PC-9 (cell line): ENCODE measurements around the gene C13orf46. TPM values are rescaled to one million over a fixed set of nuclear protein-coding genes. Genes with fewer than 3 reads are reported as not detected.

Experiments
- BruUV-seq: library from RNA; stranded (reverse); fragments of 400-500 nt; replicated peaks from 2 replicates; lab custom pipeline; 2021; lab: Mats Ljungman, UMichigan
- CTCF ChIA-PET: fragments of 300-600 bp; sonication (Branson Sonifier 250); formaldehyde crosslinking; loops from one replicate; lab custom pipeline; 2022; ENCODE audit warnings: antibody characterized with exemption; lab: Charles Lee
- POLR2A ChIA-PET: fragments of 300-600 bp; sonication (Branson Sonifier 250); formaldehyde crosslinking; loops from one replicate; lab custom pipeline; 2022; ENCODE audit warnings: antibody characterized with exemption; ENCODE audit not compliant: unreplicated experiment; lab: Charles Lee
- DNase-seq, 2 experiments: peaks; one replicate each; pipeline versions ENCODE4 v3.0.0 to v3.0.0-alpha.2; 2015 to 2022; ENCODE audit warnings: mixed read lengths in 1 of 2
- H2AFZ ChIP-seq: fragments of 200-600 bp; sonication (generic); 2 replicates; pipeline ENCODE4 v1.8.1; 2017; ENCODE audit warnings: antibody characterized with exemption
- H3F3A ChIP-seq: fragments of 200-600 bp; sonication (generic); 2 replicates; pipeline ENCODE4 v1.8.1; 2017; ENCODE audit warnings: antibody characterized with exemption, mild to moderate bottlenecking, low read depth; ENCODE audit not compliant: insufficient read depth
- H3K27ac ChIP-seq: fragments of 200-600 bp; sonication (generic); 2 replicates; pipeline ENCODE4 v1.6.1; 2016; ENCODE audit warnings: mixed run types
- H3K27me3 ChIP-seq: fragments of 200-600 bp; sonication (generic); 2 replicates; pipeline ENCODE4 v1.6.1; 2016; ENCODE audit warnings: low read depth, mixed run types; ENCODE audit not compliant: insufficient read depth
- H3K36me3 ChIP-seq: fragments of 200-600 bp; sonication (generic); 2 replicates; pipeline ENCODE4 v1.6.1; 2016; ENCODE audit warnings: low read depth, mixed run types
- H3K4me1 ChIP-seq: fragments of 200-600 bp; sonication (generic); replicated peaks from 2 replicates; pipeline ENCODE4 v1.6.1; 2016; ENCODE audit warnings: mixed run types; ENCODE audit not compliant: insufficient read depth
- H3K4me2 ChIP-seq: fragments of 200-600 bp; sonication (generic); 2 replicates; pipeline ENCODE4 v1.6.1; 2017; ENCODE audit warnings: mixed run types
- H3K4me3 ChIP-seq: fragments of 200-600 bp; sonication (generic); 2 replicates; pipeline ENCODE4 v1.6.1; 2016; ENCODE audit warnings: mixed run types
- H3K79me2 ChIP-seq: fragments of 200-600 bp; sonication (generic); 2 replicates; pipeline ENCODE4 v1.6.1; 2017; ENCODE audit warnings: low read depth, mixed run types
- H3K9me2 ChIP-seq: fragments of 200-600 bp; sonication (generic); 2 replicates; pipeline ENCODE4 v1.8.1; 2017; ENCODE audit warnings: mild to moderate bottlenecking; ENCODE audit not compliant: insufficient read depth
- H3K9me3 ChIP-seq: fragments of 200-600 bp; sonication (generic); 2 replicates; pipeline ENCODE4 v1.8.1; 2016; ENCODE audit warnings: low read depth; ENCODE audit not compliant: insufficient read depth
- H4K20me1 ChIP-seq: fragments of 200-600 bp; sonication (generic); 2 replicates; pipeline ENCODE4 v1.8.1; 2017; ENCODE audit not compliant: insufficient read depth
- CTCF ChIP-seq: fragments of 200-600 bp; sonication (generic); conservative IDR thresholded peaks from 2 replicates; pipeline ENCODE4 v1.6.1; 2017; ENCODE audit warnings: mixed run types, antibody characterized with exemption, mild to moderate bottlenecking, moderate library complexity
- EZH2 ChIP-seq: fragments of 200-600 bp; sonication (generic); IDR thresholded peaks from 2 replicates; pipeline ENCODE4 v1.8.0; 2017; ENCODE audit warnings: antibody characterized with exemption, low read depth
- intact Hi-C: fragments of 100-400 bp; cut with micrococcal nuclease; formaldehyde crosslinking; loops from one replicate; pipeline ENCODE4 v1.10.0; 2022; ENCODE audit not compliant: unreplicated experiment
- total RNA-seq: library from RNA; stranded (reverse); gene quantifications from 2 replicates; pipeline ENCODE4 v1.2.3, GENCODE V29; 2021

The C13orf46 gene
- total RNA-seq, 1 experiment from 2014 or later = 1.5 TPM

GRCh38 chr13:113962975-113963374 is 10.9 kb downstream of the C13orf46 start:
- Histone ChIP-seq H3K4me1 (no peaks in the 10 kb centered on the region), H3K4me3 (no peak overlapping the region), H3F3A (0 out of 2 replicates have a peak, but pooled peaks cover 4% of the 10 kb centered on the region), H3K9me3 (peaks cover 16% of the 10 kb centered on the region; the same call in 1 of the 2 replicates), H3K27me3 (no peaks in the 10 kb centered on the region), H4K20me1 (no peaks in the 10 kb centered on the region), H3K79me2 (no peaks in the 10 kb centered on the region), H3K9me2 (no peaks in the 10 kb centered on the region), H3K27ac (no peak overlapping the region), H3K4me2 (no peak overlapping the region), H2AFZ (no peak overlapping the region), H3K36me3 (no peaks in the 10 kb centered on the region)
- intact Hi-C loops = no loop called here
- POLR2A ChIA-PET = no interaction called here
- BruUV-seq = no TSS peak
- no peak for DNase-seq
- CTCF ChIA-PET = no interaction called here
- TF ChIP-seq EZH2 (no peak), CTCF (no peak)

- Histone ChIP-seq H3K9me3 (peaks cover 16% of the 10 kb centered on the region; the same call in 1 of the 2 replicates), H2AFZ (no peak overlapping the region), H3K4me3 (no peak overlapping the region), H3F3A (0 out of 2 replicates have a peak, but pooled peaks cover 4% of the 10 kb centered on the region), H3K9me2 (no peaks in the 10 kb centered on the region), H3K79me2 (no peaks in the 10 kb centered on the region), H3K27ac (no peak overlapping the region), H3K4me2 (no peak overlapping the region), H3K27me3 (no peaks in the 10 kb centered on the region), H3K4me1 (no peaks in the 10 kb centered on the region), H3K36me3 (no peaks in the 10 kb centered on the region), H4K20me1 (no peaks in the 10 kb centered on the region)
- intact Hi-C loops = no loop called here
- ChIA-PET POLR2A (no interaction called here), CTCF (no interaction called here)
- no TSS peak for BruUV-seq
- TF ChIP-seq EZH2 = no peak
- no peak for TF ChIP-seq CTCF
- DNase-seq = no peak
These were observed 11.5 kb downstream of the C13orf46 start for GRCh38 chr13:113962386-113962785.

- no peak overlapping the region for H3K27ac ChIP-seq
- H4K20me1 ChIP-seq = no peaks in the 10 kb centered on the region
- DNase-seq = no peak
- H3F3A ChIP-seq = 0 out of 2 replicates have a peak, but pooled peaks cover 4% of the 10 kb centered on the region
- H3K4me2 ChIP-seq = no peak overlapping the region
- H3K4me1 ChIP-seq = no peaks in the 10 kb centered on the region
- H3K27me3 ChIP-seq = no peaks in the 10 kb centered on the region
- POLR2A ChIA-PET = interaction anchor here (0.6 kb wide), 1 partner anchor 108 kb away, joined by 3 read pairs; no protein-coding TSS in a partner anchor
- CTCF ChIA-PET = no interaction called here
- no TSS peak for BruUV-seq
- H3K9me2 ChIP-seq = no peaks in the 10 kb centered on the region
- intact Hi-C loops = no loop called here
- no peaks in the 10 kb centered on the region for H3K36me3 ChIP-seq
- no peak overlapping the region for H3K4me3 ChIP-seq
- no peak overlapping the region for H2AFZ ChIP-seq
- no peak for TF ChIP-seq EZH2
- peaks cover 16% of the 10 kb centered on the region; the same call in 1 of the 2 replicates for H3K9me3 ChIP-seq
- no peaks in the 10 kb centered on the region for H3K79me2 ChIP-seq
These were observed 13.5 kb downstream of the C13orf46 start for GRCh38 chr13:113960276-113960948.
